Measurements from ENCODE around the gene DNAH3.
"Not testable (repeated sequence)": the region's sequence is repeated elsewhere in the genome, so short reads cannot be mapped to it uniquely, and the experiment has no call there.

Gene DNAH3

GRCh38 chr16:20940871-20941635 lies 209.6 kb downstream of the DNAH3 start:
- no peak for TF ChIP-seq CTCF (IDR thresholded peaks at IDR 0.05)
- Histone ChIP-seq H3K27ac (no peak overlapping the region), H3K4me3 (no peak overlapping the region)
- DNase-seq (ENCODE audit: low spot score), result no peak

- no peak for TF ChIP-seq CTCF (IDR thresholded peaks at IDR 0.05)
- Histone ChIP-seq H3K4me3 (no peak overlapping the region), H3K27ac (no peak overlapping the region)
- DNase-seq (ENCODE audit: low spot score), result no peak
Observed at GRCh38 chr16:20939611-20940010, 211.0 kb downstream of the DNAH3 start.

DNA sequence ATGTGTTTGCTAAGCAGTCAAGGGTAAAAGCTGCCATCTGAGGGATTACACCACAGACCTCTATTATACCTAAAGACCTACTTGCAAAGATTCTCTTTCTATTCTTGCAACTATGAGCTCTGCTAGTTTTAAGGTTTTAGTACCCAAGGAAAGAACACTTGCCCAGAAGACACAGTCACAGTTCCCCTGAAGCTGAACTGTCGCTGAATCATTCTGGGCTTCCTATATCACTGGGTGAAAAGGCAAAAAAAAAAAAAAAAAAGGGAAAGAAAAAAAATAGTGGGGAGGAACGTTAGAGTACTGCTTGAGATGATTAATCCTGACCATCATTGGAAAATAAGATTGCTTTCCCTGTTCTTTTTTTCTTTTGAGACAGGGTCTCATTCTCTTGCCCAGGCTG lies 212.2 kb downstream of the DNAH3 start:
- no peak for DNase-seq (ENCODE audit: low spot score)
- Histone ChIP-seq H3K27ac (no peak overlapping the region), H3K4me3 (no peak overlapping the region)
- TF ChIP-seq CTCF (IDR thresholded peaks at IDR 0.05), result no peak

DNA sequence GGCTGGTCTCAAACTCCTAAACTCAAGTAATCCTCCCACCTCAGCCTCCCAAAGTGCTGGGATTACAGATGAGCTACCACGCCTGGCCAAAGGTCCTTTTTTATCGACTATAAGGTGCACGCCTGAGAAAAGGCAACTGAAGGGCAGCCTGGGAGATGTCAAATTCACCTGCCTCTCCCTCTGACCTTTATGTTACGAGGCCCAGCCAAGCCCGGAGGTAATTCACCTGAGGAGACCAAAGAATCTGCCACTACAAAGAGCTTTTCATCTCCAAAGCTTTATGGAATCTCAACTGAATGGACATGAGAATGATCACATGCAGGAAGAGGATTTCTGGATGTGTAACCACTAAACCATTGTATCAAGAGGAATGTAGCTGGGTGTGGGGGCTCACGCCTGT lies 212.9 kb downstream of the DNAH3 start:
- Histone ChIP-seq H3K4me3 (no peak overlapping the region), H3K27ac (no peak overlapping the region)
- TF ChIP-seq CTCF (IDR thresholded peaks at IDR 0.05), result no peak
- no peak for DNase-seq (ENCODE audit: low spot score)

GRCh38 chr16:20933589-20933988 lies 217.1 kb downstream of the DNAH3 start:
- H3K27ac ChIP-seq, result no peak overlapping the region
- TF ChIP-seq CTCF (IDR thresholded peaks at IDR 0.05), result no peak
- no peak for DNase-seq (ENCODE audit: low spot score)
- no peak overlapping the region for H3K4me3 ChIP-seq

DNA sequence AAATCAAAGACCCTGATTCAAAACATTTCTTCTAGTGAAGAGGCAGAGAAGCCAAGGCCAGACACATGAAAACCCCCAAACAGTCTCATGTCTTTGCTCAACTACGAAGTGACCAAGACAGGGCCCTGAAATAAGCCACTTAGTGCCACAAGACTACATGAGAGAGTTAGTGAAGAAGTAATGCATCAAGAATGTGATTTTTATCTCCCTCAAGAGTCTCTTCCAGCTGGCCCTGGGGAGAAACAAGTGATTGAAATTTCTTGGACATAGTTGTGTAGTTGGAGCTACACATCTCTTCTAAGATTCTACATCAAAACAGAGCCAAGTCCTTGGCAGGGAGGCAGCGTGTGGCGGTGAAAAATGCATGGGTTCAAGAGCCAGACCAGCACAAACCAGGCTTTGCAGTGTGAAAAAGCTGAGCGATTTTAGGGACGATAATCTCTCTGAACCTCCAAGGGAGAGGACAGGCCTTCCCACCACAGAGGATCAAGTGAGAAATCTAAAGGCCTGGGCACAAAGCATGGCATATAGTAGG lies 219.5 kb downstream of the DNAH3 start:
- DNase-seq (ENCODE audit: low spot score), result no peak
- Histone ChIP-seq H3K27ac (peak overlapping the region; percentile 62 to 84), H3K4me3 (no peak overlapping the region)
- TF ChIP-seq CTCF (IDR thresholded peaks at IDR 0.05), result no peak

DNA sequence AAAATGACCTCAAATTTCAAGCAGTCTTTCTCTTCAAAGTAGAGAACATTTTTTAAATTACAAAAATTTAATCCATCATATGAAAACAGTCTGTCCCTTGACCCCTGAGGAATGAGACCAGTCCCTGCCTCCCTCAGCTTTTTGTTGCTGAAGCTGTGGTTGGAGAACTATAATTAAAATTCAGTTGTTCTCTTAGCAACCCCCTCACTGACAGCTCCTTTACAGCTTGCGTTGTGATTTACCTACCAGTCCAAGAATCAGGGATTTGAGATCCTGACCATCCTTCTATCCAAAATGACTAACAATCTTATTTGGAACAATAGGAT lies 220.3 kb downstream of the DNAH3 start:
- no peak for TF ChIP-seq CTCF (IDR thresholded peaks at IDR 0.05)
- peak overlapping the region; percentile 62 to 84 for H3K27ac ChIP-seq

GRCh38 chr16:20929676-20930364 lies 220.8 kb downstream of the DNAH3 start:
- not testable (repeated sequence) for DNase-seq (ENCODE audit: low spot score); H3K4me3 ChIP-seq
- H3K27ac ChIP-seq, result peak overlapping the region; percentile 62 to 84

More for the DNA sequence above, 220.3 kb downstream of the DNAH3 start:
- DNase-seq (ENCODE audit: low spot score), result no peak
- H3K4me3 ChIP-seq, result no peak overlapping the region

Data from coronary artery (tissue), 2 donors.